Heart left ventricle (tissue), 16 donors: ENCODE results near the gene MKX. TPM values are rescaled to one million over a fixed set of nuclear protein-coding genes. Genes with fewer than 3 reads are reported as not detected.

ENCODE experiments used
- ATAC-seq, 4 donors: fragments of 200-7000 bp; cut with Tn5 transposase; one replicate each; pipeline ENCODE4 v1.9.1; 2020 to 2022; ENCODE audit warnings: moderate library complexity in 4 of 4, mild to moderate bottlenecking in 3 of 4, moderate number of reproducible peaks in 1 of 4
- DNase-seq, 5 donors: peaks; one replicate each; pipeline ENCODE4 v3.0.0-alpha.2; 2020
- H3K27ac ChIP-seq, 12 donors: fragments of 200-600 bp; sonication (generic) in 4 of 12; one replicate each; pipeline versions ENCODE4 v1.5.0 to v1.8.0; 2016 to 2022; ENCODE audit warnings: mild to moderate bottlenecking in 2 of 12
- H3K27me3 ChIP-seq, 9 donors: fragments of 200-600 bp; sonication (generic) in 2 of 9; one replicate each; pipeline versions ENCODE4 v1.5.1 to v1.8.0; 2016 to 2022; ENCODE audit warnings: mild to moderate bottlenecking in 3 of 9
- H3K36me3 ChIP-seq, 9 donors: fragments of 200-600 bp; sonication (generic) in 2 of 9; one replicate each; pipeline versions ENCODE4 v1.5.0 to v1.8.0; 2018 to 2022; ENCODE audit warnings: mild to moderate bottlenecking in 2 of 9
- H3K4me1 ChIP-seq, 12 donors: fragments of 200-600 bp; sonication (generic) in 4 of 12; one replicate each; pipeline versions ENCODE4 v1.5.0 to v1.8.0; 2016 to 2022; ENCODE audit warnings: mild to moderate bottlenecking in 3 of 12
- H3K4me3 ChIP-seq, 12 donors: fragments of 200-600 bp; sonication (generic) in 4 of 12; one replicate each; pipeline versions ENCODE4 v1.5.0 to v1.8.0; 2017 to 2022; ENCODE audit warnings: mild to moderate bottlenecking in 9 of 12, moderate library complexity in 4 of 12
- H3K9me3 ChIP-seq, 12 donors: fragments of 200-600 bp; sonication (generic) in 4 of 12; one replicate each; pipeline versions ENCODE4 v1.5.0 to v1.8.0; 2016 to 2022; ENCODE audit warnings: mild to moderate bottlenecking in 1 of 12
- CTCF ChIP-seq, 12 donors: fragments of 200-600 bp; sonication (generic) in 4 of 12; IDR thresholded peaks; one replicate each; pipeline versions ENCODE4 v1.5.0 to v1.8.0; 2018 to 2022; ENCODE audit warnings: antibody characterized with exemption in 12 of 12, mild to moderate bottlenecking in 5 of 12
- POLR2A ChIP-seq, 2 donors: fragments of 450-650 bp; IDR thresholded peaks; one replicate each; pipeline ENCODE4 v1.6.1; 2017; ENCODE audit warnings: antibody characterized with exemption in 2 of 2, mild to moderate bottlenecking in 2 of 2, moderate library complexity in 2 of 2
- WGBS, 4 donors: extraction: QIAGEN DNeasy Blood & Tissue Kit in 2 of 4; methylation state at CpG; one replicate each; pipeline versions ENCODE4 v1.1.5 to v1.1.7; 2013 to 2018; 5-methylcytosine and 5-hydroxymethylcytosine counted together
- intact Hi-C, 10 donors: fragments of 100-400 bp; cut with DNase I; formaldehyde crosslinking; loops; one replicate each; pipeline versions ENCODE4 v1.11.1 to v1.14.2; 2022
- polyA plus RNA-seq, 2 donors: library from polyadenylated mRNA; stranded (reverse); fragments of 200-250 nt; gene quantifications; one replicate each; pipeline ENCODE4 v1.2.3, GENCODE V29; 2013
- total RNA-seq, 9 donors: library from RNA; depleted of rRNA in 2 of 9; stranded (reverse); fragments of >200 nt in 2 of 9; fragmentation: NEBNext Ultra II Directional in 3 of 9; extraction: Animal tissue kit (Norgen Biotek cat#: 25700) in 3 of 9; gene quantifications; one replicate each; pipeline versions ENCODE4 v1.1.0 to v1.2.4, GENCODE V29; 2016 to 2023
- donor health status: ischemic (EF 13 %, LVEDD 7.1; RV severe dilation, severe dysfunction).
- donor health status: healthy with polysubstance abuse.
- donor health status: DM: no; HTN: yes; CAD: no.
- donor health status: DM: no; HTN: no; CAD: no.
- donor health status: ischemic (EF 25% LVEDD 6.9; RV normal size, moderate dysfunction).
- donor health status: ischemic (EF 25% LVEDD 5.7; RV mildly dilated, moderate dysfunction).
- donor health status: healthy.
- donor health status: DM: yes; HTN: yes; CAD: no.
- donor health status: ischemic (EF 35%, LVEDD 5.7; RV mildly dilated, moderate dysfunction).
- donor health status: nonischemic (EF 11% LVEDD 7.7; RV severe dilation, severe dysfunction).
- donor health status: DM: yes; HTN: yes; CAD: no.
- donor health status: PGD.
- donor health status: ischemic (EF 29% LVEDD 5.4; RV normal size, mild dysfunction).
- donor health status: nonischemic (EF 23%, LVEDD 6.1; RV moderate dilation, normal function).

MKX gene
- total and polyA plus RNA-seq, 11 donors, result 0.06 to 1.5 (median 0.56) TPM; not detected in 4

GRCh38 chr10:27680006-27680557 lies 65.5 kb downstream of the MKX start:
- WGBS, 4 donors, result 25 to 36% (median 33%) methylated on average over 3 of the region's 3 CpGs
- Histone ChIP-seq H3K4me1 (peaks cover 0 to 14% (median 0%) of the 10 kb centered on the region in 12 donors), H3K9me3 (no peaks in the 10 kb centered on the region), H3K27me3 (no peaks in the 10 kb centered on the region), H3K4me3 (no peak overlapping the region), H3K27ac (peak overlapping the region in 2 of 12 donors; percentile 43 to 53), H3K36me3 (no peaks in the 10 kb centered on the region)
- TF ChIP-seq POLR2A (IDR thresholded peaks at IDR 0.05), result no peak
- TF ChIP-seq CTCF (IDR thresholded peaks at IDR 0.05), result no peak
- DNase-seq (no peak), ATAC-seq (peak in 2 of 4 donors; percentile 42 to 43)
- intact Hi-C loops, result no loop called here

DNA sequence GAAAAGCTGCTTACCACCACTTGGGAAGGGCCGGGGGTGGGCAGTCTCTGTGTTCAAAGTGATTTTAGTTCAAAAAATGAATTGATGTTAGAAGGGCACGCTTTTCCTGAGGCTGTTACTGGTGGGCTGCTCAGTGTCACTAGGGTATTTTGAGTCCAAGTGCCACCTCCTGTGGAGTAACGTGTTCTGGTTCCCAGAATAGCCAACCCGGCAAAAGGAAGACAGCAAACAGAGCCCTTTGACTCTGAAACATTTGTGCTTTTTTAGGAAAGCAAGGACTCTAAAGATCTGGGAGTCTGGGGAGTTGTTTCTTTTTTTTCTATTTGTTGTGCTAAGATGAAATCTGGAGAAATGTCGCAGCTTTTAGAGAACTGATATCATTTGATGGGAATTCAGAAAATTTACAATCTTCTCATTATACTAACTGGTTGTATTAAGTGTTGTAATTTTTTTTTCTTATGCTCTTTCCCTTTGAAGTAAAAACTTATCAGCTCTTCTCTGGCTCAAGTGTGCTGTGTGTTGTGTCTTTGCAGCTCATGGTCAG lies 66.2 kb downstream of the MKX start:
- 21 to 54% (median 34%) methylated on average over 5 of the region's 5 CpGs for WGBS, 4 donors
- Histone ChIP-seq H3K9me3 (no peaks in the 10 kb centered on the region), H3K36me3 (no peaks in the 10 kb centered on the region), H3K27me3 (no peaks in the 10 kb centered on the region), H3K4me1 (peaks cover 0 to 14% (median 0%) of the 10 kb centered on the region in 12 donors), H3K4me3 (no peak overlapping the region), H3K27ac (peak overlapping the region in 2 of 12 donors; percentile 43 to 53)
- intact Hi-C loops, result no loop called here
- ATAC-seq (peak in 1 of 4 donors; percentile 56), DNase-seq (no peak)
- no peak for TF ChIP-seq POLR2A (IDR thresholded peaks at IDR 0.05)

GRCh38 chr10:27678166-27678565 lies 67.5 kb downstream of the MKX start:
- H3K27me3 ChIP-seq, result no peaks in the 10 kb centered on the region
- peaks cover 0 to 14% (median 0%) of the 10 kb centered on the region in 12 donors for H3K4me1 ChIP-seq
- TF ChIP-seq CTCF (IDR thresholded peaks at IDR 0.05), result no peak
- no peak for TF ChIP-seq POLR2A (IDR thresholded peaks at IDR 0.05)
- H3K4me3 ChIP-seq, result no peak overlapping the region
- intact Hi-C loops, result no loop called here
- ATAC-seq, result no peak
- no peaks in the 10 kb centered on the region for H3K9me3 ChIP-seq
- no peak overlapping the region for H3K27ac ChIP-seq
- DNase-seq, result no peak
- WGBS, 4 donors, result 66 to 74% (median 72%) methylated on average over 6 of the region's 6 CpGs
- H3K36me3 ChIP-seq, result no peaks in the 10 kb centered on the region

DNA sequence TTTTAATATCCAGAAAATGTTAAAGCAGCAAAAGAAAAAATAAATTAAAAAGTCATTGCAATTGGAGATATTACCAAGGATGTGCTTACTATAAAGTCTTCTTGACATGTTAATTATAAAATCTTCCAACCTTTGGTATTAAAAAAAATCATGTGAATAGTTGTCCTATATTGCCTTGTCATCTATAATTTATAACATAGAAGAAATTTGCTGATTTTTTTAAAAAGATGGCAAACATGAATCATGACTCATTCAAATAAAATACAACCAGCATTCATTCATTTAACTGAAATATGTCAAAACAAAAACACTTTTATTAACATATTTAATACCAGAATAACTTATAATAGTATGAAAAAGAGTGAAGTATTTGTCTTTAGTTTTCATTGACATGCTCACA lies 72.6 kb downstream of the MKX start:
- ATAC-seq (no peak), DNase-seq (no peak)
- Histone ChIP-seq H3K27me3 (no peaks in the 10 kb centered on the region), H3K4me3 (no peak overlapping the region), H3K4me1 (no peaks in the 10 kb centered on the region), H3K9me3 (no peaks in the 10 kb centered on the region), H3K36me3 (no peaks in the 10 kb centered on the region), H3K27ac (no peak overlapping the region)
- TF ChIP-seq POLR2A (IDR thresholded peaks at IDR 0.05) (no peak), CTCF (IDR thresholded peaks at IDR 0.05) (no peak)
- intact Hi-C loops, result no loop called here

GRCh38 chr10:27671821-27672220 lies 73.8 kb downstream of the MKX start:
- Histone ChIP-seq H3K27me3 (no peaks in the 10 kb centered on the region), H3K9me3 (no peaks in the 10 kb centered on the region), H3K27ac (no peak overlapping the region), H3K36me3 (no peaks in the 10 kb centered on the region), H3K4me3 (no peak overlapping the region), H3K4me1 (no peaks in the 10 kb centered on the region)
- DNase-seq, result no peak
- TF ChIP-seq POLR2A (IDR thresholded peaks at IDR 0.05) (no peak), CTCF (IDR thresholded peaks at IDR 0.05) (no peak)
- no peak for ATAC-seq
- intact Hi-C loops, result no loop called here
- WGBS, 4 donors, result 64 to 73% (median 67%) methylated on average over 4 of the region's 4 CpGs
